ENCODE measurements around the gene TSNAXIP1. TPM values are rescaled to one million over a fixed set of nuclear protein-coding genes. Genes with fewer than 3 reads are reported as not detected.
A peak's percentile ranks its signal among the peaks of the same experiment; 100 is the strongest.

TSNAXIP1 gene
- total and polyA plus RNA-seq, 4 donors, result 0.09 to 1.5 (median 0.69) TPM

- 18% methylated on average over 23 of the region's 23 CpGs for WGBS
- no peaks in the 10 kb centered on the region for H3K27me3 ChIP-seq (ENCODE audit: control insufficient read depth in 4 of 4, insufficient read depth in 4 of 4, low read length in 3 of 4)
- H3K36me3 ChIP-seq (ENCODE audit: control insufficient read depth in 4 of 4, insufficient read depth in 3 of 4, low read depth in 1 of 4, low read length in 3 of 4), result peaks cover 5 to 29% (median 20%) of the 10 kb centered on the region in 4 donors
- no peaks in the 10 kb centered on the region for H3K9me3 ChIP-seq (ENCODE audit: control insufficient read depth in 4 of 4, low read length in 3 of 4)
- H3K27ac ChIP-seq (ENCODE audit: low read depth in 1 of 2, low read length in 2 of 2), result peak overlapping the region; percentile 63 to 66
- H3K4me1 ChIP-seq (ENCODE audit: control insufficient read depth in 4 of 4, insufficient read depth in 4 of 4, low read length in 3 of 4), result peaks cover 2 to 39% (median 30%) of the 10 kb centered on the region in 4 donors
- peak overlapping the region; percentile 85 to 91 (median 90) for H3K4me3 ChIP-seq (ENCODE audit: low read depth in 1 of 3, low read length in 3 of 3)
- TF ChIP-seq, protein P1, sequence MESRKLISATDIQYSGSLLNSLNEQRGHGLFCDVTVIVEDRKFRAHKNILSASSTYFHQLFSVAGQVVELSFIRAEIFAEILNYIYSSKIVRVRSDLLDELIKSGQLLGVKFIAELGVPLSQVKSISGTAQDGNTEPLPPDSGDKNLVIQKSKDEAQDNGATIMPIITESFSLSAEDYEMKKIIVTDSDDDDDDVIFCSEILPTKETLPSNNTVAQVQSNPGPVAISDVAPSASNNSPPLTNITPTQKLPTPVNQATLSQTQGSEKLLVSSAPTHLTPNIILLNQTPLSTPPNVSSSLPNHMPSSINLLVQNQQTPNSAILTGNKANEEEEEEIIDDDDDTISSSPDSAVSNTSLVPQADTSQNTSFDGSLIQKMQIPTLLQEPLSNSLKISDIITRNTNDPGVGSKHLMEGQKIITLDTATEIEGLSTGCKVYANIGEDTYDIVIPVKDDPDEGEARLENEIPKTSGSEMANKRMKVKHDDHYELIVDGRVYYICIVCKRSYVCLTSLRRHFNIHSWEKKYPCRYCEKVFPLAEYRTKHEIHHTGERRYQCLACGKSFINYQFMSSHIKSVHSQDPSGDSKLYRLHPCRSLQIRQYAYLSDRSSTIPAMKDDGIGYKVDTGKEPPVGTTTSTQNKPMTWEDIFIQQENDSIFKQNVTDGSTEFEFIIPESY (IDR thresholded peaks at IDR 0.05), result no peak
- TF ChIP-seq RXRA (IDR thresholded peaks at IDR 0.05) (no peak), FOXA2 (IDR thresholded peaks at IDR 0.05) (no peak), TAF1 (conservative IDR thresholded peaks at IDR 0.05) (no peak), GABPA (IDR thresholded peaks at IDR 0.05 in 1 of 2, conservative IDR thresholded peaks at IDR 0.05 in 1 of 2) (no peak), REST (IDR thresholded peaks at IDR 0.05) (no peak), MAX (IDR thresholded peaks at IDR 0.05) (no peak), NR2F2 (IDR thresholded peaks at IDR 0.05) (no peak), EGR1 (IDR thresholded peaks at IDR 0.05; ENCODE audit: low read depth in 2 of 2) (no peak), HNF4G (IDR thresholded peaks at IDR 0.05) (no peak), YY1 (IDR thresholded peaks at IDR 0.05) (no peak), JUND (IDR thresholded peaks at IDR 0.05) (no peak), FOXA1 (IDR thresholded peaks at IDR 0.05) (no peak), RAD21 (IDR thresholded peaks at IDR 0.05) (no peak), SP1 (IDR thresholded peaks at IDR 0.05) (no peak)
- TF ChIP-seq, protein P2, sequence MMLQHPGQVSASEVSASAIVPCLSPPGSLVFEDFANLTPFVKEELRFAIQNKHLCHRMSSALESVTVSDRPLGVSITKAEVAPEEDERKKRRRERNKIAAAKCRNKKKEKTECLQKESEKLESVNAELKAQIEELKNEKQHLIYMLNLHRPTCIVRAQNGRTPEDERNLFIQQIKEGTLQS (IDR thresholded peaks at IDR 0.05), result no peak
- TF ChIP-seq, protein P3, sequence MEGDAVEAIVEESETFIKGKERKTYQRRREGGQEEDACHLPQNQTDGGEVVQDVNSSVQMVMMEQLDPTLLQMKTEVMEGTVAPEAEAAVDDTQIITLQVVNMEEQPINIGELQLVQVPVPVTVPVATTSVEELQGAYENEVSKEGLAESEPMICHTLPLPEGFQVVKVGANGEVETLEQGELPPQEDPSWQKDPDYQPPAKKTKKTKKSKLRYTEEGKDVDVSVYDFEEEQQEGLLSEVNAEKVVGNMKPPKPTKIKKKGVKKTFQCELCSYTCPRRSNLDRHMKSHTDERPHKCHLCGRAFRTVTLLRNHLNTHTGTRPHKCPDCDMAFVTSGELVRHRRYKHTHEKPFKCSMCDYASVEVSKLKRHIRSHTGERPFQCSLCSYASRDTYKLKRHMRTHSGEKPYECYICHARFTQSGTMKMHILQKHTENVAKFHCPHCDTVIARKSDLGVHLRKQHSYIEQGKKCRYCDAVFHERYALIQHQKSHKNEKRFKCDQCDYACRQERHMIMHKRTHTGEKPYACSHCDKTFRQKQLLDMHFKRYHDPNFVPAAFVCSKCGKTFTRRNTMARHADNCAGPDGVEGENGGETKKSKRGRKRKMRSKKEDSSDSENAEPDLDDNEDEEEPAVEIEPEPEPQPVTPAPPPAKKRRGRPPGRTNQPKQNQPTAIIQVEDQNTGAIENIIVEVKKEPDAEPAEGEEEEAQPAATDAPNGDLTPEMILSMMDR (IDR thresholded peaks at IDR 0.05; ENCODE audit: low read depth, low read length, missing input control), result no peak
- DNase-seq (ENCODE audit: low spot score), result no peak
- peak overlapping the region; percentile 70 to 79 for H3K9ac ChIP-seq (ENCODE audit: low read depth in 1 of 2, low read length in 2 of 2)
Observed at GRCh38 chr16:67873435-67874370, 67.0 kb downstream of the TSNAXIP1 start.
